GM18868 (cell line): ENCODE data around the gene GATA6.
A peak's percentile ranks its signal among the peaks of the same experiment; 100 is the strongest.

ENCODE experiments used
- ATAC-seq: cut with Tn5 transposase; IDR thresholded peaks from one replicate; pipeline ENCODE4 v1.9.1; 2021; ENCODE audit warnings: mild to moderate bottlenecking, moderate library complexity; ENCODE audit not compliant: unreplicated experiment

GATA6 gene

GRCh38 chr18:22166069-22166950, 3.1 kb upstream of the GATA6 start:
- ATAC-seq: no peak

- no peak for ATAC-seq
Measured at GRCh38 chr18:22167091-22167470, 2.3 kb upstream of the GATA6 start.

- no peak for ATAC-seq
Measured at GRCh38 chr18:22167471-22168241, 1.7 kb upstream of the GATA6 start.

- no peak for ATAC-seq
Measured at GRCh38 chr18:22168360-22168921, 948 bp upstream of the GATA6 start.

GRCh38 chr18:22169889-22170420, 566 bp downstream of the GATA6 start:
- peak; percentile 23 for ATAC-seq

GRCh38 chr18:22170421-22171257, 1.2 kb downstream of the GATA6 start:
- no peak for ATAC-seq

- no peak for ATAC-seq
Measured at GRCh38 chr18:22171258-22172119, 2.1 kb downstream of the GATA6 start.

GRCh38 chr18:22172120-22172582, 2.8 kb downstream of the GATA6 start:
- no peak for ATAC-seq

- no peak for ATAC-seq
Measured at GRCh38 chr18:22172594-22173049, 3.2 kb downstream of the GATA6 start.

- no peak for ATAC-seq
Measured at GRCh38 chr18:22173221-22173927, 4.0 kb downstream of the GATA6 start.

GRCh38 chr18:22173928-22174301, 4.5 kb downstream of the GATA6 start:
- no peak for ATAC-seq

GRCh38 chr18:22174341-22175145, 5.2 kb downstream of the GATA6 start:
- no peak for ATAC-seq

- ATAC-seq: no peak
Measured at GRCh38 chr18:22175346-22175745, 6.0 kb downstream of the GATA6 start.

- no peak for ATAC-seq
Measured at GRCh38 chr18:22176420-22177326, 7.3 kb downstream of the GATA6 start.

GRCh38 chr18:22177327-22177871, 8.0 kb downstream of the GATA6 start:
- no peak for ATAC-seq

GRCh38 chr18:22179174-22179573, 9.8 kb downstream of the GATA6 start:
- ATAC-seq: no peak

GRCh38 chr18:22179631-22180030, 10.2 kb downstream of the GATA6 start:
- no peak for ATAC-seq
